ENCODE data around the gene PIR.

Gene PIR

GRCh38 chrX:15493118-15493962 lies at the start of gene PIR:
Gene PIR, minus strand, starts transcription at chrX:15493333. Its CDS starts 2,076 bp downstream, at chrX:15491257.
- H3K4me3 ChIP-seq (ENCODE audit: control insufficient read depth, low read depth, low read length), result peak within 1 kb of the TSS; percentile 57
- TF ChIP-seq CTCF (conservative IDR thresholded peaks at IDR 0.05; ENCODE audit: control insufficient read depth, insufficient read depth, low read depth, low read length), result peak; percentile 41
- DNase-seq (ENCODE audit: low read depth), result peak; percentile 80

- H3K4me3 ChIP-seq (ENCODE audit: control insufficient read depth, low read depth, low read length), result no peak overlapping the region
- no peak for DNase-seq (ENCODE audit: low read depth)
- no peak for TF ChIP-seq CTCF (conservative IDR thresholded peaks at IDR 0.05; ENCODE audit: control insufficient read depth, insufficient read depth, low read depth, low read length)
Observed at GRCh38 chrX:15530318-15530717, 37.2 kb upstream of the PIR start.

GRCh38 chrX:15529165-15529564 lies 36.0 kb upstream of the PIR start:
- DNase-seq (ENCODE audit: low read depth), result no peak

GRCh38 chrX:15525664-15526416 lies 32.7 kb upstream of the PIR start:
- TF ChIP-seq CTCF (conservative IDR thresholded peaks at IDR 0.05; ENCODE audit: control insufficient read depth, insufficient read depth, low read depth, low read length), result no peak
- no peak for DNase-seq (ENCODE audit: low read depth)
- H3K4me3 ChIP-seq (ENCODE audit: control insufficient read depth, low read depth, low read length), result no peak overlapping the region

More at GRCh38 chrX:15529165-15529564, 36.0 kb upstream of the PIR start:
- TF ChIP-seq CTCF (conservative IDR thresholded peaks at IDR 0.05; ENCODE audit: control insufficient read depth, insufficient read depth, low read depth, low read length), result no peak
- H3K4me3 ChIP-seq (ENCODE audit: control insufficient read depth, low read depth, low read length), result no peak overlapping the region

- DNase-seq (ENCODE audit: low read depth), result no peak
- TF ChIP-seq CTCF (conservative IDR thresholded peaks at IDR 0.05; ENCODE audit: control insufficient read depth, insufficient read depth, low read depth, low read length), result no peak
- H3K4me3 ChIP-seq (ENCODE audit: control insufficient read depth, low read depth, low read length), result no peak overlapping the region
Observed at GRCh38 chrX:15524417-15524816, 31.3 kb upstream of the PIR start.

- no peak overlapping the region for H3K4me3 ChIP-seq (ENCODE audit: control insufficient read depth, low read depth, low read length)
- no peak for DNase-seq (ENCODE audit: low read depth)
- TF ChIP-seq CTCF (conservative IDR thresholded peaks at IDR 0.05; ENCODE audit: control insufficient read depth, insufficient read depth, low read depth, low read length), result no peak
Observed at GRCh38 chrX:15523088-15523487, 30.0 kb upstream of the PIR start.
